GM18861 (cell line): ENCODE data around the gene PDIA6.
A peak's percentile ranks its signal among the peaks of the same experiment; 100 is the strongest.
"Not testable (repeated sequence)": the region's sequence is repeated elsewhere in the genome, so short reads cannot be mapped to it uniquely, and the experiment has no call there.

Source experiments
- ATAC-seq: cut with Tn5 transposase; IDR thresholded peaks from one replicate; pipeline ENCODE4 v1.9.1; 2021; ENCODE audit not compliant: unreplicated experiment

Gene PDIA6

DNA sequence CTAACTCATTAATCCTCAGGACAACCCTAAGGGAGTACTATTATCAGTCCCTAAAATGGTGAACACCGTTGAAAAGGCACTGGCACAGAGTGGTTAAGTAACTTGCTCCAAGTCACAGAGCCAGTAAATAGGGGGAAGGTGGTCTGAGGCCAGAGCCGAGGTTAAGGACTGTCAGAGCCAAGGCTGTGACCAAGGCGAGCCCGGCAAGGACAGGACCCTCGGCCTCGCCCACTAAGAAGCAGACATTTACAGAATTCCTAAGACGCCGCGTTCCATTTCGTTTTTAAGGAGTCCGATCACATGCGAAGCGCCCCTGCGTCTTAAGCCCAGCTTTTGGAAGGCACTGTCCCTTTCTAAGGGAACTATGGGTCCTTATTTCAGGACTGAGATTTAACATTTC is 1.1 kb downstream of the PDIA6 start:
- no peak for ATAC-seq

DNA sequence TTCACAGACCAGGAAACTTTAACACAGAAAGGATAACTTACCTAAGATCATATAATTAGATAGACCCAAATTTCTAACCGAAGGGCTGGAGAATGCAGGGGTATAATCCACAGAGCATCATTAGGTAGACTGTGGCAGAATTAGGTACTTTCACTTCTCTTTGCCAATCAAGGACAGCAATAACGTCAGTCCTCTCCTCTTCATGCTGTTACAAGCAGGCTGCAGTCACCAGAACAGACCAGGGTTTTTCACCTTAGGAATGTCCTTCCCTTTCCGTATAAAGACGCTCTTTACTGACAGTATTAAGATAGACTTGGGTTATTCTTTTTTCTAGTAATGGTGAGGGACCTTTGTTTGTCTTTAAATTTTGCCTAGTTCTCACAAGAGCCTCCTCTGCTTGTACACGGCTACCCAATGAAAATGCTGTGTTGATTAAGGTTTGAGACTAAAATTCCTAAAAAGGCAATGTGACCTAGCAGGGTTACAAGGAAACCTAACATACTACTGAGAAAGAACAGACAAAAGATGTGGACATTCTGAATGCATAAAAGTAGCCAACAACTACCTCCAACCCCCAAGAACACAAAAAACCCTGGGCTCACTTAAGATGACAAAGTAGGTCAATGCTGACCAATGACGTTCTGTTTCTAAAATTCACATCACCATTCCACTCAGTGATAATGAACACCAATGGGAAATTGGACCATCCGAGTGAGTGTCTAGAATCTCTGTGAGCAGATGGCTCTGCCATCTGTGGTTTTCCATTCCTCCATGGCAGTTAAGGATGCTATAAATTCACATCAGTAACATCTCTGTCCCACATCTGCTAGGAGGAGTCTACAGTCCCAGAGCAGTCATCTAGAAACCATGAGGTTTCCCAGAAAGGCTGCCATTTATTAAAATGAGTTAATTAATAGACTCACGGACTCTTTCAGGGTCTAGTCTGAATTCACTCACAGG is 2.1 kb downstream of the PDIA6 start:
- ATAC-seq, result peak; percentile 40

DNA sequence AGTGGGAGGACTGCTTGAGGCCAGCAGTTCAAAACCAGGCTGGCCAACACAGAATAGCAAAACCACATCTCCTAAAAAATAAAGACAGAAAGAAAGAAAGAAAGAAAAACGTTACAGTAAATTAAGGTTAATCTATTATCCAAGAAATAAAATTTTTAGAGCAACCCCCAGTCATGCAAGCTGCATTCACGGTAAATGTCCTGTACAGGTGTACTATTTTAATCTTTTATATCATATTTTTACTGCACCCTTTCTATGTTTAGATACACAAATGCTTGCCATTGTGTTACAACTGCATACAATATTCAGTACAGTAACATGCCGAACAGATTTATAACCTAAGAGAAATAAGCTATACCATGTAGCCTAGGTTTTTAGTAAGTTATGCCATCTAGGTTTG is 6.0 kb downstream of the PDIA6 start:
- ATAC-seq, result no peak

DNA sequence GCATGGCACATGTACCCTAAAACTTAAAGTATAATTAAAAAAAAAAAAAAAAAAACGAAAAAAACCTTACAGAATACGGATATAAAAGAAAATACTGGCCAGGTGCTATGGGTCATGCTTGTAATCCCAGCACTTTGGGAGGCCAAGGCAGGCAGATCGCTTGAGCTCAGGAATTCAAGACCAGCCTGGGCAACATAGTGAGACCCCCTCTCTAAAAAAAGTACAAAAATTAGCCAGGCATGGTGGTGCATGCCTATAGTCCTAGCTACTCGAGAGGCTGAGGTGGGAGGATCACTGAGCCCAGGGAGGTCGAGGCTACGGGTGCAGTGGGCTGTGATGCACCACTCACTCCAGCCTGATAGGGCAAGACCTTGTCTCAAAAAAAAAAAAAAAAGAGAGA is 6.6 kb downstream of the PDIA6 start:
- ATAC-seq, result not testable (repeated sequence)

DNA sequence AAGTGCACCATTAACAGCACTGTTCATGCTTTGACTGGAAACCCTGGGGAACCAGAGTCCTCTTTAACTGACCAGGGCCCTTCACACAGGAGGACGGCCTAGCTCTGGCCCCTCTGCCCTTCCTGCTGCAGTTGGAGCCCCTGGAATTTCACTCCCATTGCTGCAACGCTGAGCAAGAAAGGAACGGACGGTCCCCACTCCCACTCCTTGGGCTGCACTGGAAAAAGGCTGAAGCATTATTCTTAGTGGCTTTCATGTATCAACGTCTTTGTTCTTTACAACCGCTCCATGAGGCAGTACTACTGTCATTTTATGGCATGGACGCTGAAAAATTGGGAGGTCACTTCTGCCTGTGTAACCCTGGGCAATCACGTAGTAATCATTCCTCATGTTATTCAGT is 9.9 kb downstream of the PDIA6 start:
- ATAC-seq, result no peak

DNA sequence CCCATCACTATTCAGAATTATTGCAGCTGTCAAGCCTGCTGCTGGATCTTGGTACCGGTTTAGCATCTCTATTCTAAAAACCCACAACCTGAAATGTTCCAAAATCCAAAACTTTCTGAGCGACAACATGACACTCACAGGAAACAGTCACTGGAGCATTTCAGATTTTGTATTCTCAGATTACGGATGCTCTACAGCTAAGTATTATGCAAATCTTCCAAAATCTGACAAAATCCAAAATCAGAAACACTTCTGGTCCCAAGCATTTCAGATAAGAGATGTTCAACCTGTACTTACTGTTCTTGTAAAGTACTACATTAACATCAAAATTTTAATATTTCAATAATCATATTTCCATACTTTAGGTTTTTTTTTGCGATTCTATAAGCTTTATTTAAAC is 12.4 kb downstream of the PDIA6 start:
- ATAC-seq, result no peak

DNA sequence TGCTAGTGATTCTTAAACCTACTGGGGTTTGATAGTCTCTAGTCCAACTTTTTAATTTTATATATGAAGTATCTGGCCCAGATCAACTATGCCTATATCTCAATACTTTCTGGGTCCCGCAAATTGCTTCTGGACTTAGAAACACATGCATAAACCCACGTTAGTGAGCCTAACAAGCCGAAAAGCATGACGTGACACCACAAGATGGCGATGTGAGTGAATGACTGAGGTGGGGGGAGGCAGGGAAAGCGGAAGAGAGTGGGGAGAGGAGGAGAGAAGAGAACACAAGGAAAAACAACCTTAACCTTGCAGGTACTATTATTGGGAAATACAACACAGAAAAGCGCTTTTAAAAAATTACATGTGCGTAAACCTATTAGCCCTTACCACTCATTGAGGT is 13.8 kb downstream of the PDIA6 start:
- ATAC-seq, result no peak

DNA sequence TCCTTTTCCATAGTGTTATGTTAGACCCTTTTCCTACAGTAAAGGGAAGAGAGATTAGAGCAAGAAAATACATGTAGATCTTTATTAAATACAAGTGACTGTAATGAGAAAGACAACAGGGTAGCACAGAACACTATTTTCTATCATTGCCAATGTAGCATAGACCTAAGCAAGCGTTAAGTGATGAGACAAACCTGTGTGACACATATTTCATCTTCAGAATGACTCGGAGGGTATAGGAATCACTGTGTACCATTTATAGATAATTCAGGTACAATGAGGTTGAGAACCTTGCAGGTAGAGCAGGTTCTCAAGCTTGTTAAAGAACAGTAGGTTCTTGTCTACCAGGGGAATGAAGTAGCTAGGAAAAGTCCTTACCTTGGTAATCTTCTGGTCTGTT is 15.9 kb downstream of the PDIA6 start:
- no peak for ATAC-seq

DNA sequence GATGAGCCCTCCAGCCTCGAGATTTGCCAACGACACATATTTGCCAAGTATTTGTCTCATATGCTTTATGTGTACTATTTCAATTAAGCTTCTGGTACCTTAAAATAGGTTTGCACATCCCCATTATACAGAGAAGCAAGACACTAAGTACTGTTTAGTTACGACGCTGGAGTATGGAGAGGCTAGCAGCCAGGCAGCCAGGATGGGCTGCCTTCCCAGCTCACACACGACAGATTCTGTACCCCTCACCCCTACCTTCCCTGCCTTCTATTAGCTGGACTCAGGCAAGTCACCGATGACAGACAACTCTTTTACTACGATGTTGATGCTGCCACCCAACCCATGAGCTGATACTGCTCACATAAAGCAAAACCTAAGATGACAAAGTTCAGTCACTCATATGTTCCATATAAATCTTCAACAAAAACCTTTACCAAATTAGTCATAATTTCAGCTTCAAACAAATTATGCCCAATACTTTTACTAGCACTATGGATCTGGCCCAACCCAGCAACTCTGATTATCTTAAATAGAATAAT is 17.0 kb downstream of the PDIA6 start:
- ATAC-seq, result no peak

DNA sequence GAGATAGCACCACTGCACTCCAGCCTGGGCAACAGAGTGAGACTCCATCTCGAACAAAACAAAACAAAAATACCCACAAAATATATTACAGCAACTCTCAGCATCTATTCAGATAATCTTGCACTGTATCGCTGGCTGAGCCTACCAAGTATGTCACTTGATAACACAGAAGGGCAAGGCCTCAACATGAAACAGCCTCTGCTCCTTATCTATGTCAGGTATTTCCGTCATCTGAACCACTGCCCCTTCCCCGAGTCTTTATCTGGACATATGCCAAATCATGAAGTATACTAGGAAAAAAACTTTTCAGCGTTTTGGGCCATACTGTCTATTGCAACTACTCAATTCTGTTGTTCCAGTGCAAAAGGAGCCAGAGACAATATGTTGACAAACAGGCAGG is 17.7 kb downstream of the PDIA6 start:
- ATAC-seq, result no peak

DNA sequence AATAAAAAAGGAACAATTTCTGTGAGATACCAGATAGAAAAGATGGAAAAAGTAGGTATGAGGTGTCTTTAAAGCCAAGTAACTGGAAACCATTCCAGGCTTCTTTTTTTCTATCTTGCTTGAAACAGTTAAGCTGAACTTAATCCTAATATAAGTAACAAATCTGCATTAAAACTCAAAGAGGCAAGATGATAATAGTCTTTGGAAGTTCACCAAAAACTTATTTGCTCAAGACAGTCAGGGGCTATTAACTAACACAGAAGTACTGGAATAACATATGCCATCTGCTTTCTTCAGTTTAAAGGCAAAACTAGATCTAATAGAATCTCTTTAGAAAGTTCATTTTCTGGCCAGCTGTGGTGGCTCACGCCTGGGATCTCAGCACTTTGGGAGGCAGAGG is 18.8 kb downstream of the PDIA6 start:
- no peak for ATAC-seq

DNA sequence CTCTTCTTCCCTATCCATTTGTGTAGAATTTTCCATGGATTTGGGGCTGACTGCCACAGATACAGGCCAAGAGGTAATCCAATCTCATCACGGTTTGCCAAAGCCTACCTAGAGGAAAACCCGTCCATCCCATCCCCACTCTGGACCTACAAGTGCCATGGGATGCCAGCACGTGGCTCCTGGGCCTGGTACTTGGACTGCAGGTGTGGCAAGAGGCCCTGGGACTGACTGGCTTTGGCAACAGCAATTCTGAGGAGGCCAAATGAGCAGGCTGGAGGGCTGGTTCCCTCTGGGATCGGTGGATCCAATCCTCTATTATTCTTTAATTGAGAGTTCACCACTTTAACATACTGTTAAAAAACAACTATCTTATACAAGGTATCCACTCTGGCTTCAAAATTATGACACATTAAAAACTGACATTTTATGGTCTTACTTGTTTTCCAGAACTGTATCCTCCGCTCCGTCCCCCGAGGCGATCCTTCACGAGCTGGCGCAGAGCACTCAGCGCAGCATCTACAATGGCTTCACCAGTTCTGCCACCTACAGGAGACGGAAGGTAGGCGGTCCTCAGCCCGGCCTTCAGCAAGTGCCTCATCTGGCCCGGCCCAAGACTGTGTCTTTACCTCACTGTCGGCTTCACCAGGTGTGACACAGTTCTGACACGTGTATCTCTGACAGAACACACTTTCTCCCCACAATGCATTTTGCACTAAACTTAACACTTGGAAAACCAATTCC is 19.8 kb downstream of the PDIA6 start:
- no peak for ATAC-seq

DNA sequence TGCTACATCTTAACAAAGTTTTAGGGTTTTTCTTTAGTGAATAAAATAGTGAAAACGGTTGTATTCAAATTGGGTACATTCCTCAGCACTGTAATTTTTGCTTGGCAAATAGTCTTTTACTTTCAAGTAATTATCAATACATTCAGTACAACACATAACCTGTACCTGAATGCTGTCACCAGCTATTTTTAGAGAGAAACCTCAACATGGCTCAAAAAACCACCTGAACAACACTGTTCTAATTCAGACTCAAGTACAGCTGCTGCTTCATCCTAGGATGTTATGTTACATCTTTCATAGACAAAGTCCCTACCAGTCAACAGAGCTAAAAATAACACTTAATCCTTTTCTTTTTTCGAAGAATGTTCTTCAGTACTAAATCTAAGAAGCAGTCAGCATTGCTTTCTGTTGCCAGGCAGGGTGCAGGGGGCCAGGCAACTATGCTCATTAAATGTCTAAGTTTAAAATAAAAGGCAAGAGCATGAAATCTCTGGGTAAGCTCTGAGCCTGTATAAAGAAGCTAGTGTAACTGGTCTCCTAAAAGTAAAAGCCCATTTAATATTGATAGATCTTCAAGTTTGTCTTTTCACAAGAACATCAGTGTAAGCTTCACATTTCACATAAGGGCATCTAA is 20.5 kb downstream of the PDIA6 start:
- no peak for ATAC-seq

DNA sequence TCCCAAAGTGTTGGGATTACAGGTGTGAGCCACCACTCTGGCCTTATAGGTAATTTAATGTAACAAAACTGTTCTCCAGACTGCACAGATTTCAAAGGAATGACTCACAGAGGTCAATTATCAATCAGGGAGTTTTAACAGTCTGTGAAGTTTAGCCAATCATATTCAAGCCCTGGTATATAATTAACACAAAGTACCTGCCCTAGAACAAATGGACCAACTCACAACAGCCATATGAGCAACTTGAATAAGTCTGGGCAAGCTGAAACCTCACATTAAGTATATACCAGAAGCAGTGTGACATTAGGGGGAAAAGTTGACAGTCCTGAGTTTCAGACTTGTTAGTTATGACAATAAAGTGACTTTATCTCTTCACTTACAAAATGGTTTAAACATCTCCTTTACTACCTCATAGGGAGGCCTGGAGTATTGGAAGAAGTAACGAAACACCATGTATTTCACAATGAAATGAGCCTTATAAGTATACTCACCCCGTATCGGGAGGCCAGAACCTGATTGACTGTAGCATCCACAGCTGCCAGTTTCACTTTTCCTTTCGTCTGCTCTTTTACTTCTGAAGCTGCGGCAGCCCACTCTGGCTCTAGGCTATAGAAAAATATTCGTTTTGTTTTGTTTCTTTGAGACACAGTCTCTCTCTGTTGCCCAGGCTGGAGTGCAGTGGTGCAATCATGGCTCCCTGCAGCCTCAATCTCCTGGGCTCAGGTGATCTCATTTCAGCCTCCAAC is 22.2 kb downstream of the PDIA6 start:
- ATAC-seq, result peak; percentile 42

DNA sequence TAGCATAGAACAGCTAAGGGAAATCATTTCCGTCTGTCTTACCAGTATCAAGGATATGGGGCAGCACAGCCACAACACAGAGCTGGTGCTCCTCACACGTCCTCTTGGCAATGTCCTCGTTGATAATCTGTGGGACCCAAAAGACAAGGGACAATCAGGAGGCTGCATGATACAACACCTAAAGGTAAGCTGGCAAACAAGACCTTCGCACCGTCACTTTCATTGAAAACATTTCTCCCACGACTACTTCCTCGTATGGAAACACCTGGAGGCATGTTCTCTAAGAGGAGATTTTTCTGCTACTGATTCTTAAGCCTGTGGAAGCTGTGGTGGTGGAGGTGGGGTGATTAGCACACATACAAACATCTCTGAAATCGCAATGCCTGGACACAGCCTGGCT is 23.7 kb downstream of the PDIA6 start:
- ATAC-seq, result no peak

DNA sequence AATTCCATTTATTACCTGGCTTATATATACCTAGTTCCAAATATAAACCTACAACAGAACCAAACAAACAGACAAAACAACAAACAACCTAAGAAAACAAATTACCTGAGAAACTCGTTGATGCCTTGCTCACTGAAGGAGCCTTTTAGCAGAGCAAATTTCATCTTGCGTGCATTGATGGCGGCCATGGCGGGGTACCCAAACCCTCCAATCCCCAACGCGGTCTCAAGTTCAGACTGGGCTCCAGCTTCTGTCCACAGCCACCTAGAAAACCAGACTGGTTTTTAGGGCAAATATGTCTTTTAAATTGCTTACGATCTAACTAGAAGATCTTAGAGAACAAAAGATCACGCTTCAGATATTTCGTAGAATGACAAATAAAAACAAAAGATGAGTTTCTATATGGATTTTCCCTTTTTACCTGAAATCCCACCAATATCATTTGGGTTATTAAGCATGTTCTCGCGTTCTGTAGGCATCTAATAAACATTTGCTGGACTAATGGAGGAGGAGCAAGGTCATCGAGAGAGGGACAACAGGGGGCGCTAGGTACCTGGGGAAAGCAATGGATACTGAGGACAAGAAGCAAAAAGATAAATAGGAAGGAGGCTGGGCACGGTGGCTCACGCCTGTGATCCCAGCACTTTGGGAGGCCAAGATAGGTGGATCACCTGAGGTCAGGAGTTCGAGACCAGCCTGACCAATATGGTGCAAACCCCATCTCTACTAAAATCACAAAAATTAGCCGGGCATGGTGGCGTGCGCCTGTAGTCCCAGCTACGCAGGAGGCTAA is 25.2 kb downstream of the PDIA6 start:
- no peak for ATAC-seq

DNA sequence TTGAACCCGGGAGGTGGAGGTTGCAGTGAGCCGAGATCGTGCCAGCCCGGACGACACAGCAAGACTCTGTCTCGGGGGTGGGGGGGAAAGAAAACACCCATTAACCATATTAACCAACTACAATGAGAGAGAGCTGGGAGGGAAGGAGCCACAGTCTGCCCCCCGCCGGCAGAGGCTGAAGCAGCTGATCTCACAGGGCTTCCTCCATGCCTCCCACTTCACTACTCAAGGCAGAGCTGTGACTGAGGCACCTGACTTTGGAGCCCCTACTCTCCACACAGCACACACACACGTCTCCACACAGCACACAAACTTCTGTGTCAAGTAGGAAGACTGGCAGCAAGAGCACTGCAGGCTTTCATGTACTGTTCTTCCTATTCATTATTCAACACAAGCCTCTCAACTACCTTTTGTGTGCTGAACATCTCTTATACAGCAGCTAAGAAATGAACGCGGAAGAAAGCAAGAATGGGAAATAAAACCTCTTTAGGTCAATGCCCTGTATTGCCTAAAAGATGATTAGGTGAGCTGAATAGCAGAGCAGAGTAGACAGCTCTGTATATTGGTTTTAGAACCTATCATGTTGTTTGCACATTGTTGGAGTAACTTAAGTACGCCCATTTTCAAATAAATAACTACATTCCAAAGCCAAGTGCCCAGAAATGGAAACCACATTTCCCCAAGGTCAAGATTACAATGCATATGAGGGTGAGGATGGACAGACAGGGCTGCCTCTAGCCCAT is 26.2 kb downstream of the PDIA6 start:
- ATAC-seq, result no peak

DNA sequence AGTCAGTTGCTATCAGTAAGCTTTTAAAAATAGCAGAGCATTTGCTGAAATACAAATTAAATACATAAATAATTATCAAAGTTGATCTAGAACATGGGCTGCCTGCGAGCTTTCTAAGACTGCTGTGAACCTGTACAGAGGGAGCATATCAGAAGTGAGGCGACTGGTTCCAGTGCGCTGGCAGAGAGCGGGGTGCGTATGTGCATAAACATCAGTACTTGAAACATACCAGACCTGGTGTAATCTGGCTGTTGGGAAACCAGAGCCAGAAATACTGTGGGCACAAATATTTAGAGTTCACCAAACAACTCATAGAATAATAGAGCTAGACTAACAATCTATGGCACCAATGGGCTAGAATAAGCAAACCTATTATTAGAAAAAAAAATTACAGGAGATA is 27.3 kb downstream of the PDIA6 start:
- no peak for ATAC-seq

DNA sequence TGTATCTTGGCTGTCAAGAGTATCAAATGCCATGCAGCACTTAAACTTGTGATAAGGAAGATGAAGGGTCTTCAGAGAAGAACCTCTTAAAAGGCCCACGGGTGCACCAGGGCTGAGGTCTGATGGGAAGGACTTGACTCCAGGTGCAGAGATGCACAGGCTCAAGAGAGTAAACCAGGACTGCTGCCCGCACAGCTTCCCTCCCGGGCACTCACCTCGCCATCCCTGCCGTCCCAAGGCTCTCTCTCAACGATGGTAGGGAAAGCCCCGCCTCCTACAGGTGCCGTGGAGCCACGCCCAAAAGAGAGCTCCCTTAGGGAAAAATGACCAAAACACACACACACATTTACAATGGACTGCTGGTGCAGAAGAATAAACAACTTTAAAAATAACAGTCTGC is 27.9 kb downstream of the PDIA6 start:
- ATAC-seq, result no peak
